ENCODE data around the gene CDH13. TPM values are rescaled to one million over a fixed set of nuclear protein-coding genes. Genes with fewer than 3 reads are reported as not detected.

The CDH13 gene
- total and polyA plus RNA-seq, 9 of the 15 experiments (the other 6 are each of a cell fraction or from before 2014, with no cell fraction given) = 0.03 TPM; not detected in 8

DNA sequence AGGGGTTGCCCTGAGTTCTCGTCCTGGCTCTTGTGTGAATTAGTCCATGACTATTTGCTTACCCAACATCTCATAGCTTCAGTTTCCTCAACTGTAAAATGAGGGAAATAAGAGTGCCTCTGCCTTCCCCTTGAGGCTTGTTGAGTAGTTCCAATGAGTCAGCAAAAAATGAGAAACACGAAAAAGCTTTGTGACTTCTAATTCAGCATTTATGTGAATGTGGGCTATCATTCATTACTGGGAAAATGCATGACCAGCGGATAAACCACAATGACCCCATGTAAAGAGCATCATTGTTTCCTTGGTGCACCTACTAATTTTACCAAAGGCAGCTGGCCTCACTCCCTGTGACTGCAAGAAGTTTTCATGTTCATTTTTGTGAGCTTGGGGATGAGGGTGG is 806.4 kb downstream of the CDH13 start:
- no peak overlapping the region for H3K4me2 ChIP-seq (ENCODE audit: insufficient read depth, low read length)
- ChIA-PET CTCF (ENCODE audit: low intra/inter-chr PET ratio) (no interaction called here), POLR2A (no interaction called here)
- H3K79me2 ChIP-seq (ENCODE audit: control insufficient read depth, insufficient read depth, low read length) = no peaks in the 10 kb centered on the region
- no peaks in the 10 kb centered on the region for H4K20me1 ChIP-seq (replicated peaks; ENCODE audit: control insufficient read depth, insufficient read depth, low read length)
- H3K36me3 ChIP-seq (ENCODE audit: control insufficient read depth, insufficient read depth, low read length) = no peaks in the 10 kb centered on the region
- H3K9ac ChIP-seq (ENCODE audit: insufficient read depth in 1 of 2, low read depth in 2 of 2, low read length in 2 of 2) = no peak overlapping the region
- ATAC-seq = no peak
- 2% methylated on average over 3 of the region's 3 CpGs for WGBS (ENCODE audit: insufficient coverage, low coverage, missing lambda C conversion rate)
- H3K9me3 ChIP-seq (replicated peaks; ENCODE audit: control insufficient read depth, insufficient read depth, low read depth, low read length) = no peaks in the 10 kb centered on the region
- intact Hi-C loops (cut with micrococcal nuclease) (no loop called here), in situ Hi-C loops (cut with MboI) (no loop called here)
- no peaks in the 10 kb centered on the region for H3K4me1 ChIP-seq (replicated peaks in 1 of 2; ENCODE audit: control insufficient read depth in 2 of 2, insufficient read depth in 2 of 2, low read length in 2 of 2)
- no TSS peak for BruUV-seq (replicated peaks)
- H3K27me3 ChIP-seq (ENCODE audit: control insufficient read depth in 2 of 2, insufficient read depth in 2 of 2, low read length in 2 of 2) = no peaks in the 10 kb centered on the region
- no peak overlapping the region for H3K4me3 ChIP-seq
- DNase-seq (ENCODE audit: extremely low read depth in 1 of 4, low spot score in 3 of 4) = no peak
- H2AFZ ChIP-seq (ENCODE audit: low read depth, low read length) = no peak overlapping the region
- TF ChIP-seq NFE2 (IDR thresholded peaks at IDR 0.05; ENCODE audit: low read depth) = peak; percentile 60; the same call in 1 of the 2 replicates
- peak; percentile 51; the same call in 1 of the 2 replicates for TF ChIP-seq NFE2L1 (tag; IDR thresholded peaks at IDR 0.05; ENCODE audit: borderline replicate concordance, low read depth)
- no peak for TF ChIP-seq HOXB6 (CRISPR knock-in tag; IDR thresholded peaks at IDR 0.05; ENCODE audit: borderline replicate concordance)
- TF ChIP-seq MAFG (tag; conservative IDR thresholded peaks at IDR 0.05) = peak; percentile 88
- peak; percentile 79 for TF ChIP-seq MAFK (IDR thresholded peaks at IDR 0.05; ENCODE audit: low read length)
- TF ChIP-seq XRCC4 (IDR thresholded peaks at IDR 0.05; ENCODE audit: extremely low read depth, insufficient read depth, insufficient read length) = no peak
- TF ChIP-seq ZNF316 (IDR thresholded peaks at IDR 0.05) = peak; percentile 87
- TF ChIP-seq MAFF (IDR thresholded peaks at IDR 0.05; ENCODE audit: low read length) = peak; percentile 84
- peak; percentile 78 for TF ChIP-seq C11orf30 (IDR thresholded peaks at IDR 0.05; ENCODE audit: low read depth)
- TF ChIP-seq CHD4 (IDR thresholded peaks at IDR 0.05; ENCODE audit: insufficient read depth, insufficient replicate concordance, low read depth, low read length, poor library complexity, severe bottlenecking) = no peak
- no peak overlapping the region for H3K27ac ChIP-seq (ENCODE audit: extremely low read depth, low read depth, low read length)
- peak; percentile 11 for FAIRE-seq
- no peaks in the 10 kb centered on the region for H3K9me1 ChIP-seq (ENCODE audit: control insufficient read depth, insufficient read depth, low read length)

Data from K562 (cell line).